ENCODE data around the gene EPN2. TPM values are rescaled to one million over a fixed set of nuclear protein-coding genes. Genes with fewer than 3 reads are reported as not detected.

The EPN2 gene
- total RNA-seq, 2 experiments from 2014 or later: 20.1 to 20.4 TPM

- peaks cover 10% of the 10 kb centered on the region; the same call in 1 of the 2 replicates for H3K9me3 ChIP-seq (ENCODE audit: low read length)
- TF ChIP-seq, protein P1, sequence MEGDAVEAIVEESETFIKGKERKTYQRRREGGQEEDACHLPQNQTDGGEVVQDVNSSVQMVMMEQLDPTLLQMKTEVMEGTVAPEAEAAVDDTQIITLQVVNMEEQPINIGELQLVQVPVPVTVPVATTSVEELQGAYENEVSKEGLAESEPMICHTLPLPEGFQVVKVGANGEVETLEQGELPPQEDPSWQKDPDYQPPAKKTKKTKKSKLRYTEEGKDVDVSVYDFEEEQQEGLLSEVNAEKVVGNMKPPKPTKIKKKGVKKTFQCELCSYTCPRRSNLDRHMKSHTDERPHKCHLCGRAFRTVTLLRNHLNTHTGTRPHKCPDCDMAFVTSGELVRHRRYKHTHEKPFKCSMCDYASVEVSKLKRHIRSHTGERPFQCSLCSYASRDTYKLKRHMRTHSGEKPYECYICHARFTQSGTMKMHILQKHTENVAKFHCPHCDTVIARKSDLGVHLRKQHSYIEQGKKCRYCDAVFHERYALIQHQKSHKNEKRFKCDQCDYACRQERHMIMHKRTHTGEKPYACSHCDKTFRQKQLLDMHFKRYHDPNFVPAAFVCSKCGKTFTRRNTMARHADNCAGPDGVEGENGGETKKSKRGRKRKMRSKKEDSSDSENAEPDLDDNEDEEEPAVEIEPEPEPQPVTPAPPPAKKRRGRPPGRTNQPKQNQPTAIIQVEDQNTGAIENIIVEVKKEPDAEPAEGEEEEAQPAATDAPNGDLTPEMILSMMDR (conservative IDR thresholded peaks at IDR 0.05; ENCODE audit: low read length): no peak
- no peak for TF ChIP-seq EZH2phosphoT487 (IDR thresholded peaks at IDR 0.05; ENCODE audit: borderline replicate concordance, low read depth, low read length)
- no peak overlapping the region for H2AFZ ChIP-seq (ENCODE audit: low read length)
- intact Hi-C loops (cut with micrococcal nuclease; ENCODE audit: unreplicated experiment): no loop called here
- CTCF ChIA-PET (ENCODE audit: unreplicated experiment): no interaction called here
- H3K4me1 ChIP-seq (ENCODE audit: insufficient read depth, low read length, poor library complexity, severe bottlenecking): no peaks in the 10 kb centered on the region
- H3K4me2 ChIP-seq (ENCODE audit: low read length): no peak overlapping the region
- POLR2A ChIA-PET: interaction anchor here (0.6 to 1.0 kb wide), 3 partner anchors 9 to 150 kb away, joined by 4 to 5 read pairs (median 4); no protein-coding TSS in a partner anchor
- BruUV-seq (replicated peaks): no TSS peak
- no peaks in the 10 kb centered on the region for H4K20me1 ChIP-seq (ENCODE audit: insufficient read depth, low read length)
- no peaks in the 10 kb centered on the region for H3K36me3 ChIP-seq (ENCODE audit: insufficient read depth, low read length)
- DNase-seq (ENCODE audit: low spot score): no peak
- no peak overlapping the region for H3K27ac ChIP-seq (ENCODE audit: low read depth, low read length, poor library complexity, severe bottlenecking)
- H3K9me2 ChIP-seq (ENCODE audit: insufficient read depth, low read length): no peaks in the 10 kb centered on the region
- H3K4me3 ChIP-seq (ENCODE audit: low read depth, low read length, poor library complexity, severe bottlenecking): no peak overlapping the region
- no peaks in the 10 kb centered on the region for H3K79me2 ChIP-seq (ENCODE audit: insufficient read depth, low read depth, low read length)
Measured at GRCh38 chr17:19329136-19329535, 92.0 kb downstream of the EPN2 start.

GRCh38 chr17:19329839-19330238, 92.7 kb downstream of the EPN2 start:
- ChIA-PET POLR2A (interaction anchor here (0.6 to 1.1 kb wide), 4 partner anchors 8 to 150 kb away, joined by 3 to 5 read pairs (median 4); no protein-coding TSS in a partner anchor), CTCF (ENCODE audit: unreplicated experiment) (no interaction called here)
- no peaks in the 10 kb centered on the region for H3K79me2 ChIP-seq (ENCODE audit: insufficient read depth, low read depth, low read length)
- H3K36me3 ChIP-seq (ENCODE audit: insufficient read depth, low read length): no peaks in the 10 kb centered on the region
- H2AFZ ChIP-seq (ENCODE audit: low read length): no peak overlapping the region
- peaks cover 10% of the 10 kb centered on the region; the same call in 1 of the 2 replicates for H3K9me3 ChIP-seq (ENCODE audit: low read length)
- H3K27ac ChIP-seq (ENCODE audit: low read depth, low read length, poor library complexity, severe bottlenecking): no peak overlapping the region
- no peaks in the 10 kb centered on the region for H3K9me2 ChIP-seq (ENCODE audit: insufficient read depth, low read length)
- no peak overlapping the region for H3K4me3 ChIP-seq (ENCODE audit: low read depth, low read length, poor library complexity, severe bottlenecking)
- H4K20me1 ChIP-seq (ENCODE audit: insufficient read depth, low read length): no peaks in the 10 kb centered on the region
- intact Hi-C loops (cut with micrococcal nuclease; ENCODE audit: unreplicated experiment): no loop called here
- no peak for DNase-seq (ENCODE audit: low spot score)
- H3K4me2 ChIP-seq (ENCODE audit: low read length): no peak overlapping the region
- no TSS peak for BruUV-seq (replicated peaks)
- TF ChIP-seq EZH2phosphoT487 (IDR thresholded peaks at IDR 0.05; ENCODE audit: borderline replicate concordance, low read depth, low read length): no peak
- TF ChIP-seq, protein P1 (conservative IDR thresholded peaks at IDR 0.05; ENCODE audit: low read length): no peak
- H3K4me1 ChIP-seq (ENCODE audit: insufficient read depth, low read length, poor library complexity, severe bottlenecking): no peaks in the 10 kb centered on the region

GRCh38 chr17:19330271-19330670, 93.1 kb downstream of the EPN2 start:
- no peaks in the 10 kb centered on the region for H3K36me3 ChIP-seq (ENCODE audit: insufficient read depth, low read length)
- POLR2A ChIA-PET: interaction anchor here (1.0 to 1.1 kb wide), 2 partner anchors 9 to 10 kb away, joined by 3 to 5 read pairs; no protein-coding TSS in a partner anchor
- no peaks in the 10 kb centered on the region for H4K20me1 ChIP-seq (ENCODE audit: insufficient read depth, low read length)
- no peaks in the 10 kb centered on the region for H3K79me2 ChIP-seq (ENCODE audit: insufficient read depth, low read depth, low read length)
- H3K27ac ChIP-seq (ENCODE audit: low read depth, low read length, poor library complexity, severe bottlenecking): no peak overlapping the region
- no peaks in the 10 kb centered on the region for H3K4me1 ChIP-seq (ENCODE audit: insufficient read depth, low read length, poor library complexity, severe bottlenecking)
- no peak for DNase-seq (ENCODE audit: low spot score)
- CTCF ChIA-PET (ENCODE audit: unreplicated experiment): no interaction called here
- no TSS peak for BruUV-seq (replicated peaks)
- no peak overlapping the region for H3K4me2 ChIP-seq (ENCODE audit: low read length)
- H2AFZ ChIP-seq (ENCODE audit: low read length): no peak overlapping the region
- H3K4me3 ChIP-seq (ENCODE audit: low read depth, low read length, poor library complexity, severe bottlenecking): no peak overlapping the region
- intact Hi-C loops (cut with micrococcal nuclease; ENCODE audit: unreplicated experiment): no loop called here
- no peaks in the 10 kb centered on the region for H3K9me2 ChIP-seq (ENCODE audit: insufficient read depth, low read length)
- peaks cover 7% of the 10 kb centered on the region; the same call in 1 of the 2 replicates for H3K9me3 ChIP-seq (ENCODE audit: low read length)
- TF ChIP-seq, protein P1 (conservative IDR thresholded peaks at IDR 0.05; ENCODE audit: low read length): no peak
- no peak for TF ChIP-seq EZH2phosphoT487 (IDR thresholded peaks at IDR 0.05; ENCODE audit: borderline replicate concordance, low read depth, low read length)

All from OCI-LY7 (cell line).